ENCODE measurements around the gene SDF4. TPM values are rescaled to one million over a fixed set of nuclear protein-coding genes. Genes with fewer than 3 reads are reported as not detected.
A peak's percentile ranks its signal among the peaks of the same experiment; 100 is the strongest.

SDF4 gene
- total and polyA plus RNA-seq, 2 of the 13 experiments (the other 11 are each of a cell fraction or from before 2014, with no cell fraction given): 80.8 to 107 TPM

GRCh38 chr1:1230656-1231399, 973 bp downstream of the SDF4 start (continued):
- TF ChIP-seq ZFP82 (CRISPR knock-in tag; IDR thresholded peaks at IDR 0.05; ENCODE audit: borderline replicate concordance) (no peak), FOSL2 (CRISPR knock-in tag; IDR thresholded peaks at IDR 0.05) (no peak), ZNF879 (CRISPR knock-in tag; IDR thresholded peaks at IDR 0.05) (no peak), ARID2 (CRISPR knock-in tag; IDR thresholded peaks at IDR 0.05; ENCODE audit: borderline replicate concordance) (no peak), ATF1 (CRISPR knock-in tag; IDR thresholded peaks at IDR 0.05) (no peak), SP140L (CRISPR knock-in tag; IDR thresholded peaks at IDR 0.05; ENCODE audit: borderline replicate concordance) (no peak), ZNF609 (CRISPR knock-in tag; IDR thresholded peaks at IDR 0.05; ENCODE audit: borderline replicate concordance) (0 out of 2 replicates have a peak, but pooled peaks have one; percentile 53), ADNP (CRISPR knock-in tag; IDR thresholded peaks at IDR 0.05) (0 out of 2 replicates have a peak, but pooled peaks have one; percentile 10), ASH2L (IDR thresholded peaks at IDR 0.05; ENCODE audit: insufficient read length, low read depth, low read length) (no peak), POLR2A (IDR thresholded peaks at IDR 0.05; ENCODE audit: insufficient read depth in 1 of 2, low read depth in 2 of 2, low read length in 2 of 2) (0 out of 4 replicates have a peak, but pooled peaks of 1 of the 2 experiments have one; percentile 11), PHF5A (CRISPR knock-in tag; IDR thresholded peaks at IDR 0.05; ENCODE audit: low read depth, unreplicated experiment) (no peak), ZNF761 (CRISPR knock-in tag; conservative IDR thresholded peaks at IDR 0.05) (0 out of 2 replicates have a peak, but pooled peaks have one; percentile 35), ZXDC (CRISPR knock-in tag; IDR thresholded peaks at IDR 0.05) (no peak)
- TF ChIP-seq, protein P1, sequence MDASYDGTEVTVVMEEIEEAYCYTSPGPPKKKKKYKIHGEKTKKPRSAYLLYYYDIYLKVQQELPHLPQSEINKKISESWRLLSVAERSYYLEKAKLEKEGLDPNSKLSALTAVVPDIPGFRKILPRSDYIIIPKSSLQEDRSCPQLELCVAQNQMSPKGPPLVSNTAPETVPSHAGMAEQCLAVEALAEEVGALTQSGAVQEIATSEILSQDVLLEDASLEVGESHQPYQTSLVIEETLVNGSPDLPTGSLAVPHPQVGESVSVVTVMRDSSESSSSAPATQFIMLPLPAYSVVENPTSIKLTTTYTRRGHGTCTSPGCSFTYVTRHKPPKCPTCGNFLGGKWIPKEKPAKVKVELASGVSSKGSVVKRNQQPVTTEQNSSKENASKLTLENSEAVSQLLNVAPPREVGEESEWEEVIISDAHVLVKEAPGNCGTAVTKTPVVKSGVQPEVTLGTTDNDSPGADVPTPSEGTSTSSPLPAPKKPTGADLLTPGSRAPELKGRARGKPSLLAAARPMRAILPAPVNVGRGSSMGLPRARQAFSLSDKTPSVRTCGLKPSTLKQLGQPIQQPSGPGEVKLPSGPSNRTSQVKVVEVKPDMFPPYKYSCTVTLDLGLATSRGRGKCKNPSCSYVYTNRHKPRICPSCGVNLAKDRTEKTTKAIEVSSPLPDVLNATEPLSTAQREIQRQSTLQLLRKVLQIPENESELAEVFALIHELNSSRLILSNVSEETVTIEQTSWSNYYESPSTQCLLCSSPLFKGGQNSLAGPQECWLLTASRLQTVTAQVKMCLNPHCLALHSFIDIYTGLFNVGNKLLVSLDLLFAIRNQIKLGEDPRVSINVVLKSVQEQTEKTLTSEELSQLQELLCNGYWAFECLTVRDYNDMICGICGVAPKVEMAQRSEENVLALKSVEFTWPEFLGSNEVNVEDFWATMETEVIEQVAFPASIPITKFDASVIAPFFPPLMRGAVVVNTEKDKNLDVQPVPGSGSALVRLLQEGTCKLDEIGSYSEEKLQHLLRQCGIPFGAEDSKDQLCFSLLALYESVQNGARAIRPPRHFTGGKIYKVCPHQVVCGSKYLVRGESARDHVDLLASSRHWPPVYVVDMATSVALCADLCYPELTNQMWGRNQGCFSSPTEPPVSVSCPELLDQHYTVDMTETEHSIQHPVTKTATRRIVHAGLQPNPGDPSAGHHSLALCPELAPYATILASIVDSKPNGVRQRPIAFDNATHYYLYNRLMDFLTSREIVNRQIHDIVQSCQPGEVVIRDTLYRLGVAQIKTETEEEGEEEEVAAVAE (CRISPR knock-in tag; IDR thresholded peaks at IDR 0.05; ENCODE audit: borderline replicate concordance): no peak
- TF ChIP-seq, protein P2, sequence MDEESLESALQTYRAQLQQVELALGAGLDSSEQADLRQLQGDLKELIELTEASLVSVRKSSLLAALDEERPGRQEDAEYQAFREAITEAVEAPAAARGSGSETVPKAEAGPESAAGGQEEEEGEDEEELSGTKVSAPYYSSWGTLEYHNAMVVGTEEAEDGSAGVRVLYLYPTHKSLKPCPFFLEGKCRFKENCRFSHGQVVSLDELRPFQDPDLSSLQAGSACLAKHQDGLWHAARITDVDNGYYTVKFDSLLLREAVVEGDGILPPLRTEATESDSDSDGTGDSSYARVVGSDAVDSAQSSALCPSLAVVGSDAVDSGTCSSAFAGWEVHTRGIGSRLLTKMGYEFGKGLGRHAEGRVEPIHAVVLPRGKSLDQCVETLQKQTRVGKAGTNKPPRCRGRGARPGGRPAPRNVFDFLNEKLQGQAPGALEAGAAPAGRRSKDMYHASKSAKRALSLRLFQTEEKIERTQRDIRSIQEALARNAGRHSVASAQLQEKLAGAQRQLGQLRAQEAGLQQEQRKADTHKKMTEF (CRISPR knock-in tag; IDR thresholded peaks at IDR 0.05): no peak
